Measurements from ENCODE around the gene TBL1XR1.

The TBL1XR1 gene

DNA sequence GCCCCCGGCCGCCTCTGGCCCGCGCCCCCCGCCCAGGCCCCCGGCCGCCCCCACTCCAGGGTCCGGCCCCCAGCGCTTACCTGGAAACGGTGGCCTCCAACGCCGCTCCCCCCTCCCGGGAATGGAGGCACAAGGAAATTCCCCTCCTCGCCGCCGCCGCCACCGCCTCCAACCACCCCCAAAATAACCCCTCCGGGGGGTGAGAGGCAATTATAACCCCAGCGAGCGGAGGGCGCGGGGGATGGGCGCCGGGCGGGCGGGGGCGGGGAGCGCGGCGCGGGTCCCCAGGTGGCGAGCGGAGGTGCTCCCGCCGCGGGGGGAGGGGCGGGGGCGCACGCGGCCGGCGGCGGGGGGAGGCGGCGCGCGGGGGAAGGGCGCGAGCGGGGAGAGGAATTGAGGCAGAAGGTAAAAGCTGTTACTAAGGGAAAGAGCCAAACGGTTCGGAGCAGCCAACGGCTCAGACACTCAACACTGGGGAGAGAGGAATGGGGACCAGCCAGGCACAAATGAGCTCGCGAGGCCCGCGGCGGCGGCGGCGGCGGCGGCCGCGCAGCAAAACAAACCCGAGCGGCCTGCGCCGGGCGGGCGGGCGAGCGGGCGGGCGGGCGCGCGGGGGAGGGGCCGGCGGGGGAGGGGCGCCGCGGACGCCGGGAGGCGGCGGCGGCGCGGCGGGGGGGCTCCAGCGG is at the start of gene TBL1XR1:
TSS of gene TBL1XR1 (minus strand) at position 442 of the 686 bp plus-strand sequence. CDS start 132,505 bp downstream, outside the sequence.
- in situ Hi-C loops (cut with HindIII; ENCODE audit: low pct_ligation_motif_present, low sequenced_read_pairs) = no loop called here
- H3K27me3 ChIP-seq (replicated peaks) = no peaks in the 10 kb centered on the region
- H3K36me3 ChIP-seq (replicated peaks) = no peaks in the 10 kb centered on the region
- peak; percentile 91 for DNase-seq
- peak within 1 kb of the TSS; percentile 92 for H3K27ac ChIP-seq
- peak within 1 kb of the TSS; percentile 89 for H3K4me3 ChIP-seq (ENCODE audit: low read depth, low read length)
- TF ChIP-seq, protein P1, sequence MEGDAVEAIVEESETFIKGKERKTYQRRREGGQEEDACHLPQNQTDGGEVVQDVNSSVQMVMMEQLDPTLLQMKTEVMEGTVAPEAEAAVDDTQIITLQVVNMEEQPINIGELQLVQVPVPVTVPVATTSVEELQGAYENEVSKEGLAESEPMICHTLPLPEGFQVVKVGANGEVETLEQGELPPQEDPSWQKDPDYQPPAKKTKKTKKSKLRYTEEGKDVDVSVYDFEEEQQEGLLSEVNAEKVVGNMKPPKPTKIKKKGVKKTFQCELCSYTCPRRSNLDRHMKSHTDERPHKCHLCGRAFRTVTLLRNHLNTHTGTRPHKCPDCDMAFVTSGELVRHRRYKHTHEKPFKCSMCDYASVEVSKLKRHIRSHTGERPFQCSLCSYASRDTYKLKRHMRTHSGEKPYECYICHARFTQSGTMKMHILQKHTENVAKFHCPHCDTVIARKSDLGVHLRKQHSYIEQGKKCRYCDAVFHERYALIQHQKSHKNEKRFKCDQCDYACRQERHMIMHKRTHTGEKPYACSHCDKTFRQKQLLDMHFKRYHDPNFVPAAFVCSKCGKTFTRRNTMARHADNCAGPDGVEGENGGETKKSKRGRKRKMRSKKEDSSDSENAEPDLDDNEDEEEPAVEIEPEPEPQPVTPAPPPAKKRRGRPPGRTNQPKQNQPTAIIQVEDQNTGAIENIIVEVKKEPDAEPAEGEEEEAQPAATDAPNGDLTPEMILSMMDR (IDR thresholded peaks at IDR 0.05; ENCODE audit: low read depth, low read length, missing control alignments) = no peak

DNA sequence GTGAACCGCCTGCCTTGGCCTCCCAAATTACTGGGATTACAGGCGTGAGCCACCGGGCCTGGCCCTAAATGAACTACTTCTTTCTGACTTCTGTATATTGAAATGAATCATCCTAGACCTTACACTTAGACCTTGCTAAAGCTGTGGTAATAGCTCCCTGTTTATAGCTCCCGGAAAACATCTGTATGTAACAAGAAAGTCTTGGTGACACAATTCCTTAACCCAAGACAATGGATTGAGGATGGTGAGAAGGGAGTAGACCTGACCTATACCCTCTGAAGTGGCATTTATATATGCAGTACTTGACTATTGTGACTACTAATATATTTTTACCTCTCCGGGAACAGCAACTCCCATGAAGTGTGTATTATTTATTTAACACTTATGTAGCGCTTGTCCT is 48.0 kb upstream of the TBL1XR1 start:
- in situ Hi-C loops (cut with HindIII; ENCODE audit: low pct_ligation_motif_present, low sequenced_read_pairs) = no loop called here
- no peak for DNase-seq
- H3K4me3 ChIP-seq (ENCODE audit: low read depth, low read length) = no peak overlapping the region
- TF ChIP-seq, protein P1 (IDR thresholded peaks at IDR 0.05; ENCODE audit: low read depth, low read length, missing control alignments) = no peak
- H3K36me3 ChIP-seq (replicated peaks) = no peaks in the 10 kb centered on the region
- H3K27me3 ChIP-seq (replicated peaks) = no peaks in the 10 kb centered on the region
- no peak overlapping the region for H3K27ac ChIP-seq

DNA sequence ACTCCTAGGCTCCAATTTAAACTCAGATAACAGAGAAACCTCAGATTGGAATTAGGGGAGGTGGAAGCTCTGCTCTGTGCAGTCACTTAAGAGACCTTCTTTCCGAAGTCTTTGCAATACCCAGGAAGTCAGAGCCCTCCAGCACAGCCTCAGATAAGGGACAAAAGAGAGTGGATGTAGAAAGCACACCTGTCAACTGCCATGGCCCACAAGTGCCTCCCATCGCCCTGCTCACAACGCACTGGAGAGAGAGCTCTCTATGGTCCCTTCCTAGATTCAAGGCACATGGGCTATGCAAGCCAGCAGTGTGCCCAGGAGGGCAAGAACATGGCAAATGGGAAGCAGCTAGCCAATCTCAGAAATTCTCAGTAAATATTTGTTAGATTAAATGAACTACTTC is 47.3 kb upstream of the TBL1XR1 start:
- DNase-seq = no peak
- Histone ChIP-seq H3K27me3 (replicated peaks) (no peaks in the 10 kb centered on the region), H3K27ac (no peak overlapping the region), H3K36me3 (replicated peaks) (no peaks in the 10 kb centered on the region), H3K4me3 (ENCODE audit: low read depth, low read length) (no peak overlapping the region)
- TF ChIP-seq, protein P1 (IDR thresholded peaks at IDR 0.05; ENCODE audit: low read depth, low read length, missing control alignments) = no peak
- in situ Hi-C loops (cut with HindIII; ENCODE audit: low pct_ligation_motif_present, low sequenced_read_pairs) = no loop called here

DNA sequence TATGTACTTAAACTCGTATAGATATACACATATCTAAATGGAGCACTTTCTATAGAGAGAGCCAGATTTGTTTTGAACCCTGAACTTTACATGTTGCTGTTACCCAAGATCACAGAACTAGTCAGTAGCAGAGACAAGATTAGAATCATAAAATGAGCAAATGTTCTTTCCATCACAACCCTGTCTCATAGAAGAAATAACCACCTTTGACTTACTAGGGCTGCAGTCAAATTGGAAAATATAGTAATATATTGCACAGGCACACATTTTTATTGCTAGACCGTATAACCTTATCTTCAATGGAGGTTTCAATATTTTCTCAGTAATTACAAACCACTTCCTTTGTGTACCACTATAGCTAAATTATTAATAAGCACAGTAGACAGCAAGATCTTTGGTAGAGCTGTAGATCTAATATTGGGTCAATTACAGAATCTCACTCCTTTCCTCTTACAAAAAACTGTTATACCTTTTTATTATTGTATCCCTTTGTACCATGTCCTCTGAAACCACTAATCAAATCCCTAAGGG is 41.5 kb upstream of the TBL1XR1 start:
- TF ChIP-seq, protein P1 (IDR thresholded peaks at IDR 0.05; ENCODE audit: low read depth, low read length, missing control alignments) = no peak

DNA sequence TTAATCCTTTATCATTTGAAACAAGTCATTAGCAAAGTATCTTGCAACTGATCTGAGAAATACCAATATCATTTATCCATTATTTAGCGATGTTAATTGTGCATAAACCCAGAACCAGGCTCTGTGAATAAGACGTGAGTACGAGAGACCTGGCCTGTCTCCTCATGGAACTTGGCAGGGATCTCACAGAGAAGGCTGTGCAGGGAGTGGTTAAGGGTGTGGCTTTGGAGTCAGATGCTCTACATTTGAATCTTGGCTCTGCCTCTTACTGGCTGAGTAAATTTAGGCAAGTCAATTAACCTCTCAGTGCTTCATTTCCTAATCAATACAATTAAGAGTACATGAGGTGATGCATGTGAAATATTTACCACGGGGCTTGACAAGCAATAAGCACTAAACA is 39.9 kb upstream of the TBL1XR1 start:
- in situ Hi-C loops (cut with HindIII; ENCODE audit: low pct_ligation_motif_present, low sequenced_read_pairs) = no loop called here
- DNase-seq = no peak
- Histone ChIP-seq H3K27ac (no peak overlapping the region), H3K36me3 (replicated peaks) (no peaks in the 10 kb centered on the region), H3K27me3 (replicated peaks) (no peaks in the 10 kb centered on the region), H3K4me3 (ENCODE audit: low read depth, low read length) (no peak overlapping the region)
- TF ChIP-seq, protein P1 (IDR thresholded peaks at IDR 0.05; ENCODE audit: low read depth, low read length, missing control alignments) = no peak

More for the DNA sequence above, 41.5 kb upstream of the TBL1XR1 start:
- no peak for DNase-seq
- Histone ChIP-seq H3K4me3 (ENCODE audit: low read depth, low read length) (no peak overlapping the region), H3K27me3 (replicated peaks) (no peaks in the 10 kb centered on the region), H3K27ac (no peak overlapping the region), H3K36me3 (replicated peaks) (no peaks in the 10 kb centered on the region)
- in situ Hi-C loops (cut with HindIII; ENCODE audit: low pct_ligation_motif_present, low sequenced_read_pairs) = no loop called here

Measured in brain microvascular endothelial cell (primary cell).